B cell (primary cell): Measurements from ENCODE around the gene VANGL1. TPM values are rescaled to one million over a fixed set of nuclear protein-coding genes. Genes with fewer than 3 reads are reported as not detected.

Experiments
- ATAC-seq: fragments of 200-7000 bp; cut with Tn5 transposase; one replicate; pipeline ENCODE4 v1.10.0; 2021; ENCODE audit warnings: low read depth, mild to moderate bottlenecking, moderate number of reproducible peaks, moderate library complexity
- CTCF ChIA-PET: fragments of 350-600 bp; sonication (Branson Sonifier 250); formaldehyde crosslinking; loops from one replicate; lab custom pipeline; 2021; ENCODE audit warnings: antibody characterized with exemption, inconsistent platforms; lab: Charles Lee
- POLR2A ChIA-PET: fragments of 350-600 bp; sonication (Branson Sonifier 250); formaldehyde crosslinking; loops from one replicate; lab custom pipeline; 2021; ENCODE audit warnings: antibody characterized with exemption; lab: Charles Lee
- DNase-seq: peaks from one replicate; pipeline ENCODE4 v3.0.0; 2013
- H2AFZ ChIP-seq: 2 replicates; pipeline ENCODE4 v1.6.1; 2012; ENCODE audit warnings: mild to moderate bottlenecking, low read depth, low read length; ENCODE audit not compliant: insufficient read depth, poor library complexity, severe bottlenecking
- H3K27ac ChIP-seq, 2 donors: 1 replicate in 1 of 2; 2 replicates in 1 of 2; pipeline ENCODE4 v1.5.1; 2012 to 2013; ENCODE audit warnings: low read length in 2 of 2, mild to moderate bottlenecking in 2 of 2, moderate library complexity in 1 of 2
- H3K27me3 ChIP-seq, 4 experiments: fragments of 200-600 bp in 1 of 4; sonication (generic) in 1 of 4; replicated peaks in 1 of 4; 1 replicate in 2 of 4; 2 replicates in 2 of 4; pipeline versions ENCODE4 v1.6.1 to v1.7.0; 2013 to 2016; ENCODE audit warnings: low read length in 3 of 4, mild to moderate bottlenecking in 2 of 4, mixed read lengths in 1 of 4, moderate library complexity in 1 of 4; ENCODE audit not compliant: insufficient read depth in 4 of 4, control insufficient read depth in 3 of 4; ENCODE audit errors: control extremely low read depth in 1 of 4
- H3K36me3 ChIP-seq, 2 experiments: replicated peaks in 1 of 2; 1 replicate in 1 of 2; 2 replicates in 1 of 2; pipeline versions ENCODE4 v1.6.1 to v1.7.1; 2013; ENCODE audit warnings: low read length in 1 of 2; ENCODE audit not compliant: insufficient read depth in 2 of 2, control insufficient read depth in 1 of 2; ENCODE audit errors: control extremely low read depth in 1 of 2, extremely low read depth in 1 of 2
- H3K4me1 ChIP-seq, 2 donors: fragments of 200-600 bp in 1 of 2; sonication (generic) in 1 of 2; 1 replicate in 1 of 2; 2 replicates in 1 of 2; pipeline versions ENCODE4 v1.5.1 to v1.6.1; 2013 to 2017; ENCODE audit warnings: low read length in 2 of 2; ENCODE audit not compliant: control insufficient read depth in 2 of 2, insufficient read depth in 2 of 2
- H3K4me2 ChIP-seq: replicated peaks from 2 replicates; pipeline ENCODE3; 2012; ENCODE audit warnings: mild to moderate bottlenecking, low read depth, low read length; ENCODE audit not compliant: poor library complexity, severe bottlenecking
- H3K4me3 ChIP-seq, 5 experiments: fragments of 200-600 bp in 1 of 5; sonication (generic) in 1 of 5; 1 replicate in 3 of 5; 2 replicates in 2 of 5; pipeline versions ENCODE4 v1.5.1 to v1.7.0; 2011 to 2016; ENCODE audit warnings: low read length in 4 of 5, mild to moderate bottlenecking in 4 of 5, low read depth in 2 of 5, control low read depth in 1 of 5, moderate library complexity in 1 of 5; ENCODE audit not compliant: insufficient read depth in 1 of 5; ENCODE audit errors: control extremely low read depth in 1 of 5, extremely low read depth in 1 of 5
- H3K79me2 ChIP-seq: fragments of 200-600 bp; sonication (generic); one replicate; pipeline ENCODE4 v1.6.0; 2016; ENCODE audit warnings: low read length; ENCODE audit not compliant: control insufficient read depth, insufficient read depth
- H3K9ac ChIP-seq: fragments of 200-600 bp; sonication (generic); 2 replicates; pipeline ENCODE4 v1.6.1; 2017; ENCODE audit warnings: mild to moderate bottlenecking, low read length, moderate library complexity
- H3K9me3 ChIP-seq, 3 donors: one replicate each; pipeline versions ENCODE4 v1.6.1 to v1.7.1; 2013; ENCODE audit warnings: low read length in 2 of 3; ENCODE audit not compliant: control insufficient read depth in 2 of 3, insufficient read depth in 1 of 3; ENCODE audit errors: control extremely low read depth in 1 of 3
- H4K20me1 ChIP-seq: 2 replicates; pipeline ENCODE4 v1.6.0; 2012; ENCODE audit warnings: mild to moderate bottlenecking, low read length; ENCODE audit not compliant: insufficient read depth, control insufficient read depth, poor library complexity, severe bottlenecking
- H3K27ac Mint-ChIP-seq: one replicate; pipeline ENCODE4 v1.8.0; 2021; ENCODE audit warnings: mixed read lengths
- H3K27me3 Mint-ChIP-seq: one replicate; pipeline ENCODE4 v1.8.0; 2021; ENCODE audit warnings: mixed read lengths
- H3K4me1 Mint-ChIP-seq: one replicate; pipeline ENCODE4 v1.8.0; 2021; ENCODE audit warnings: mixed read lengths
- H3K4me3 Mint-ChIP-seq: one replicate; pipeline ENCODE4 v1.8.0; 2021; ENCODE audit warnings: mixed read lengths
- H3K9me3 Mint-ChIP-seq: one replicate; pipeline ENCODE4 v1.8.0; 2022; ENCODE audit warnings: mixed read lengths; ENCODE audit not compliant: insufficient read depth
- EZH2 ChIP-seq: IDR thresholded peaks from 2 replicates; pipeline ENCODE4 v1.6.1; 2012; ENCODE audit warnings: borderline replicate concordance, low read depth, mild to moderate bottlenecking, moderate library complexity, low read length; ENCODE audit not compliant: insufficient read depth, poor library complexity, severe bottlenecking
- WGBS: methylation state at CpG from one replicate; pipeline ENCODE4 v1.1.5; 2013; ENCODE audit warnings: missing lambda C conversion rate; ENCODE audit not compliant: insufficient coverage; 5-methylcytosine and 5-hydroxymethylcytosine counted together
- intact Hi-C: fragments of 100-400 bp; cut with micrococcal nuclease; formaldehyde crosslinking; loops from one replicate; pipeline ENCODE4 v1.10.0; 2022
- polyA plus RNA-seq: library from polyadenylated mRNA; depleted of rRNA; stranded (reverse); fragments of >200 nt; gene quantifications from 2 replicates; pipeline ENCODE4 v1.2.3, GENCODE V29; 2012
- total RNA-seq, 2 donors: library from RNA; stranded (reverse); fragments of 120-200 nt in 1 of 2; gene quantifications; 1 replicate in 1 of 2; 2 replicates in 1 of 2; pipeline versions ENCODE4 v1.2.3 to v1.2.4, GENCODE V29; 2013 to 2022
- TF ChIP-seq, protein P1 (sequence below): fragments of 200-600 bp; IDR thresholded peaks from one replicate; pipeline ENCODE4 v1.8.0; 2022; ENCODE audit warnings: antibody characterized with exemption, mild to moderate bottlenecking

The VANGL1 gene
- total and polyA plus RNA-seq, 2 donors (not counting 1 experiment from before 2014, with no cell fraction given), result 0.21 to 0.30 TPM

DNA sequence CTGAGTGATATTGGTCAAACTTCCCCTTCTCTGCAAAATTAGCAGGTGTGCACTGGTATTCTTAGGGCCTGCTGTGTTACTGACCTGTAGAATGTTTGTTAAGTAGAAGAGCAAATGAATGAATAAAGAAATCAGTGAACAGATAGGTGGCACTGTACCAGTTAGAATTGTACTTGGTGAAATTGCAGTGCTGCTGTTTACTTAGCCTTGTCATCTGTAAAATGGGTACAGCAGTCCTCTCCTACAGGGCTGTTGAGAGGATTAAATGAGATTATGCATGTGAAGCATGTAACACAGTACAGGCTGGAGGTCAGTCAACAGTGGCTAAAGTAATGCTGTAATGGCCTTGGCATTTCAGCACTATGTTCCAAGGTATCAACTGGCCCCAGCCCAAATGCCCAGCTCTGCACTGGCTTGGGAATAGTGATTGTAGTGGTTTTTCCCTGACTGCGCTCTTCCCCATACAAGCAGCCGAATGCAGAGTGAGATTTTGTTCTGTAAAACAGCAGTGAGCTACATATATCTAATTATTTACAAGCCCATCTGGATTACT lies 10.5 kb downstream of the VANGL1 start:
- TF ChIP-seq, protein P1, sequence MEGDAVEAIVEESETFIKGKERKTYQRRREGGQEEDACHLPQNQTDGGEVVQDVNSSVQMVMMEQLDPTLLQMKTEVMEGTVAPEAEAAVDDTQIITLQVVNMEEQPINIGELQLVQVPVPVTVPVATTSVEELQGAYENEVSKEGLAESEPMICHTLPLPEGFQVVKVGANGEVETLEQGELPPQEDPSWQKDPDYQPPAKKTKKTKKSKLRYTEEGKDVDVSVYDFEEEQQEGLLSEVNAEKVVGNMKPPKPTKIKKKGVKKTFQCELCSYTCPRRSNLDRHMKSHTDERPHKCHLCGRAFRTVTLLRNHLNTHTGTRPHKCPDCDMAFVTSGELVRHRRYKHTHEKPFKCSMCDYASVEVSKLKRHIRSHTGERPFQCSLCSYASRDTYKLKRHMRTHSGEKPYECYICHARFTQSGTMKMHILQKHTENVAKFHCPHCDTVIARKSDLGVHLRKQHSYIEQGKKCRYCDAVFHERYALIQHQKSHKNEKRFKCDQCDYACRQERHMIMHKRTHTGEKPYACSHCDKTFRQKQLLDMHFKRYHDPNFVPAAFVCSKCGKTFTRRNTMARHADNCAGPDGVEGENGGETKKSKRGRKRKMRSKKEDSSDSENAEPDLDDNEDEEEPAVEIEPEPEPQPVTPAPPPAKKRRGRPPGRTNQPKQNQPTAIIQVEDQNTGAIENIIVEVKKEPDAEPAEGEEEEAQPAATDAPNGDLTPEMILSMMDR, result no peak
- TF ChIP-seq EZH2, result no peak
- Mint-ChIP-seq H3K27ac (no peak overlapping the region), H3K27me3 (no peaks in the 10 kb centered on the region), H3K9me3 (no peaks in the 10 kb centered on the region), H3K4me1 (no peaks in the 10 kb centered on the region), H3K4me3 (no peak overlapping the region)
- no peak overlapping the region for H3K4me3 ChIP-seq
- ChIA-PET POLR2A (no interaction called here), CTCF (no interaction called here)
- no CpG with 5 or more reads among the region's 2 CpGs for WGBS
- H3K4me2 ChIP-seq, result no peak overlapping the region
- ATAC-seq (no peak), DNase-seq (no peak)
- H3K27ac ChIP-seq, result no peak overlapping the region
- H3K9me3 ChIP-seq, result no peaks in the 10 kb centered on the region
- H2AFZ ChIP-seq, result no peak overlapping the region
- no peaks in the 10 kb centered on the region for H3K4me1 ChIP-seq
- H3K36me3 ChIP-seq, result no peaks in the 10 kb centered on the region
- no peak overlapping the region for H3K9ac ChIP-seq
- no peaks in the 10 kb centered on the region for H3K79me2 ChIP-seq
- intact Hi-C loops, result no loop called here
- no peaks in the 10 kb centered on the region for H3K27me3 ChIP-seq
- H4K20me1 ChIP-seq, result no peaks in the 10 kb centered on the region

DNA sequence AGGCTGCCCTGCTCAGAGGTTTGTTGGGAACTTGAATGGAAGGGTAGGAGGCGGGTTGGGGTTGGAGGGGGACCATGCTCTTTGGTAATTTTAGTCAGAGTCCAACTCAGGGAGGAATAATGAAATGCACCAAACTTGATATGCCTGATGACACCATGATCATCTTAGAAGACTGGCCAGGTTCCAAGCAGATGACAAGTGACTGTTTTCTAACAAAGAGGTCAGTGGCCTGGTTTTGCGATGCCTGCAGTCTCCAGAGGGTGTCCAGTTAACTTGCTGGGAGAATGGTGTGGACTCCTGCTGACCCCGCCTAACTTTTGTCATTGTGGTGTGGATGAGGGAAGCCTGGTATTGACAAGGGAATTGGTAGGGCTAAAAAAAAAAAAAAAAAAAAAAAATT lies 12.4 kb downstream of the VANGL1 start:
- WGBS, result 94% methylated on average over 3 of the region's 3 CpGs
- no peaks in the 10 kb centered on the region for H4K20me1 ChIP-seq
- no peaks in the 10 kb centered on the region for H3K36me3 ChIP-seq
- intact Hi-C loops, result no loop called here
- Mint-ChIP-seq H3K4me1 (no peaks in the 10 kb centered on the region), H3K27me3 (no peaks in the 10 kb centered on the region), H3K9me3 (no peaks in the 10 kb centered on the region), H3K4me3 (no peak overlapping the region), H3K27ac (no peak overlapping the region)
- no peaks in the 10 kb centered on the region for H3K9me3 ChIP-seq
- ChIA-PET CTCF (interaction anchor here (0.6 kb wide), 1 partner anchor 39 kb away, joined by 3 read pairs; no protein-coding TSS in a partner anchor), POLR2A (no interaction called here)
- H3K4me1 ChIP-seq, result no peaks in the 10 kb centered on the region
- no peak overlapping the region for H3K4me3 ChIP-seq
- no peak overlapping the region for H2AFZ ChIP-seq
- no peaks in the 10 kb centered on the region for H3K27me3 ChIP-seq
- no peak overlapping the region for H3K27ac ChIP-seq
- H3K4me2 ChIP-seq, result no peak overlapping the region
- no peak overlapping the region for H3K9ac ChIP-seq
- no peaks in the 10 kb centered on the region for H3K79me2 ChIP-seq
- DNase-seq (no peak), ATAC-seq (no peak)
- no peak for TF ChIP-seq EZH2
- TF ChIP-seq, protein P1, result no peak
